Endothelial cell of umbilical vein (primary cell): ENCODE measurements around the gene PHB1. TPM values are rescaled to one million over a fixed set of nuclear protein-coding genes. Genes with fewer than 3 reads are reported as not detected.

Source experiments
- BruUV-seq: library from RNA; stranded (reverse); fragments of 400-500 nt; replicated peaks from 2 replicates; lab custom pipeline; 2021; lab: Mats Ljungman, UMichigan
- CTCF ChIA-PET: fragments of 300-600, 350-600 bp; sonication (Branson Sonifier 250); formaldehyde crosslinking; loops from one replicate; lab custom pipeline; 2021; ENCODE audit warnings: antibody characterized with exemption, inconsistent platforms; lab: Charles Lee
- POLR2A ChIA-PET: fragments of 300-600, 350-600 bp; sonication (Branson Sonifier 250); formaldehyde crosslinking; loops from one replicate; lab custom pipeline; 2021; ENCODE audit warnings: antibody characterized with exemption, inconsistent platforms; lab: Charles Lee
- DNase-seq: peaks from one replicate; pipeline ENCODE4 v3.0.0-alpha.2; 2011; ENCODE audit warnings: low read depth, low spot score
- FAIRE-seq: peaks from 2 replicates; lab custom pipeline; 2011; peaks lifted over from hg19 to GRCh38; lab: Jason Lieb, UNC
- H2AFZ ChIP-seq: 2 replicates; pipeline ENCODE4 v1.6.0; 2012; ENCODE audit warnings: low read depth, low read length, control low read depth, inconsistent platforms
- H3K27ac ChIP-seq: 2 replicates; pipeline ENCODE4 v1.5.1; 2011; ENCODE audit warnings: low read depth, mild to moderate bottlenecking, control low read depth, low read length, moderate library complexity; ENCODE audit not compliant: insufficient read depth
- H3K27me3 ChIP-seq, 2 experiments: 2 replicates each; pipeline versions ENCODE4 v1.6.0 to v1.6.1; 2011; ENCODE audit warnings: low read length in 2 of 2, mixed read lengths in 1 of 2; ENCODE audit not compliant: control insufficient read depth in 2 of 2, insufficient read depth in 2 of 2
- H3K36me3 ChIP-seq, 2 experiments: 2 replicates in 1 of 2; 3 replicates in 1 of 2; pipeline ENCODE4 v1.5.1; 2011; ENCODE audit warnings: low read length in 2 of 2, mild to moderate bottlenecking in 1 of 2, moderate library complexity in 1 of 2; ENCODE audit not compliant: control insufficient read depth in 2 of 2, insufficient read depth in 2 of 2; ENCODE audit errors: extremely low read depth in 1 of 2
- H3K4me1 ChIP-seq: 3 replicates; pipeline ENCODE4 v1.5.1; 2011; ENCODE audit warnings: mild to moderate bottlenecking, low read length; ENCODE audit not compliant: control insufficient read depth, insufficient read depth; ENCODE audit errors: extremely low read depth
- H3K4me2 ChIP-seq: 2 replicates; pipeline ENCODE4 v1.6.1; 2011; ENCODE audit warnings: low read length, control low read depth, mixed read lengths; ENCODE audit not compliant: insufficient read depth
- H3K4me3 ChIP-seq, 3 experiments: fragments of 200-600 bp in 1 of 3; sonication (generic), shearing (Covaris generic) in 1 of 3; replicated peaks in 1 of 3; 2 replicates each; pipeline ENCODE4 v1.5.1; 2011 to 2016; ENCODE audit warnings: control low read depth in 3 of 3, low read length in 3 of 3, mild to moderate bottlenecking in 2 of 3, inconsistent platforms in 1 of 3, low read depth in 1 of 3, moderate library complexity in 1 of 3; ENCODE audit not compliant: insufficient read depth in 1 of 3
- H3K79me2 ChIP-seq: 2 replicates; pipeline ENCODE4 v1.6.0; 2012; ENCODE audit warnings: low read length, inconsistent platforms; ENCODE audit not compliant: control insufficient read depth, insufficient read depth
- H3K9ac ChIP-seq: replicated peaks from 2 replicates; pipeline ENCODE3; 2011; ENCODE audit warnings: low read length, control low read depth; ENCODE audit not compliant: insufficient read depth; ENCODE audit errors: extremely low read depth
- H3K9me1 ChIP-seq: replicated peaks from 3 replicates; pipeline ENCODE4 v1.6.0; 2011; ENCODE audit warnings: mild to moderate bottlenecking, low read length; ENCODE audit not compliant: control insufficient read depth, insufficient read depth; ENCODE audit errors: extremely low read depth
- H3K9me3 ChIP-seq: replicated peaks from 2 replicates; pipeline ENCODE4 v1.5.1; 2012; ENCODE audit warnings: low read length, inconsistent platforms; ENCODE audit not compliant: control insufficient read depth, insufficient read depth
- H4K20me1 ChIP-seq: replicated peaks from 2 replicates; pipeline ENCODE3; 2011; ENCODE audit warnings: mild to moderate bottlenecking, low read length; ENCODE audit not compliant: control insufficient read depth, insufficient read depth; ENCODE audit errors: extremely low read depth
- CTCF ChIP-seq, 2 donors: IDR thresholded peaks; 1 replicate in 1 of 2; 2 replicates in 1 of 2; pipeline ENCODE4 v1.5.1; 2011; ENCODE audit warnings: low read length in 2 of 2, mild to moderate bottlenecking in 2 of 2, moderate library complexity in 2 of 2, control low read depth in 1 of 2, inconsistent platforms in 1 of 2, low read depth in 1 of 2; ENCODE audit not compliant: insufficient read depth in 1 of 2; ENCODE audit errors: extremely low read depth in 1 of 2
- EZH2 ChIP-seq: IDR thresholded peaks from 2 replicates; pipeline ENCODE4 v1.6.1; 2012; ENCODE audit warnings: borderline replicate concordance, low read depth, mild to moderate bottlenecking, moderate library complexity, low read length, inconsistent platforms; ENCODE audit not compliant: severe bottlenecking
- FOS ChIP-seq: IDR thresholded peaks from 2 replicates; pipeline ENCODE4 v1.6.1; 2011; ENCODE audit warnings: mild to moderate bottlenecking, low read length, moderate library complexity, borderline replicate concordance; ENCODE audit not compliant: insufficient read depth
- GATA2 ChIP-seq: IDR thresholded peaks from 2 replicates; pipeline ENCODE4 v1.7.0; 2011; ENCODE audit warnings: low read depth, mild to moderate bottlenecking, moderate library complexity, mixed read lengths, low read length; ENCODE audit not compliant: insufficient read length, insufficient read depth
- JUN ChIP-seq: IDR thresholded peaks from 2 replicates; pipeline ENCODE4 v1.6.1; 2011; ENCODE audit warnings: borderline replicate concordance, low read depth; ENCODE audit not compliant: insufficient read length, insufficient read depth
- MAX ChIP-seq: IDR thresholded peaks from 2 replicates; pipeline ENCODE4 v1.6.1; 2011; ENCODE audit not compliant: insufficient read depth, insufficient read length
- MYC ChIP-seq: IDR thresholded peaks from one replicate; pipeline ENCODE4 v1.6.1; 2011; ENCODE audit warnings: mild to moderate bottlenecking, low read depth, low read length
- POLR2A ChIP-seq: IDR thresholded peaks from 2 replicates; pipeline ENCODE4 v1.6.1; 2012; ENCODE audit warnings: low read depth, mild to moderate bottlenecking, control low read depth, low read length
- POLR2AphosphoS5 ChIP-seq: IDR thresholded peaks from 2 replicates; pipeline ENCODE4 v1.6.1; 2012; ENCODE audit warnings: low read depth, mild to moderate bottlenecking, control low read depth, low read length, moderate library complexity; ENCODE audit not compliant: insufficient read depth
- dilution Hi-C: fragments of 300-500 bp; cut with MboI; formaldehyde crosslinking; loops from one replicate; pipeline ENCODE4 v1.15.0; 2019; ENCODE audit warnings: low sequenced_read_pairs; ENCODE audit not compliant: extremely low pct_ligation_motif_present
- intact Hi-C: fragments of 100-400 bp; cut with micrococcal nuclease; formaldehyde crosslinking; loops from one replicate; pipeline ENCODE4 v1.10.0; 2022
- polyA plus RNA-seq, 4 experiments: library from polyadenylated mRNA; depleted of rRNA in 3 of 4; stranded (reverse) in 3 of 4; unstranded in 1 of 4; fragments of >200 nt; gene quantifications; 2 replicates each; pipeline versions ENCODE4 v1.2.1 to v1.2.3, GENCODE V29; 2011 to 2012; ENCODE audit warnings: missing spikeins in 1 of 4
- total RNA-seq: library from RNA; stranded (reverse); gene quantifications from 2 replicates; pipeline ENCODE4 v1.2.3, GENCODE V29; 2021

Gene PHB1
- total and polyA plus RNA-seq, 2 donors (not counting 3 experiments of a cell fraction or from before 2014, with no cell fraction given): 222 to 287 TPM

- no peaks in the 10 kb centered on the region for H3K9me1 ChIP-seq
- POLR2A ChIA-PET: no interaction called here
- FAIRE-seq: no peak
Measured at GRCh38 chr17:49443862-49444261, 29.2 kb upstream of the PHB1 start.

More at GRCh38 chr17:49443862-49444261, 29.2 kb upstream of the PHB1 start:
- Histone ChIP-seq H3K9ac (no peak overlapping the region), H3K79me2 (no peaks in the 10 kb centered on the region), H2AFZ (no peak overlapping the region), H3K27ac (no peak overlapping the region), H3K9me3 (no peaks in the 10 kb centered on the region), H3K36me3 (no peaks in the 10 kb centered on the region), H3K4me1 (no peaks in the 10 kb centered on the region), H3K4me3 (no peak overlapping the region), H4K20me1 (no peaks in the 10 kb centered on the region), H3K27me3 (peaks cover 10 to 17% of the 10 kb centered on the region in 2 experiments), H3K4me2 (no peak overlapping the region)
- DNase-seq: no peak
- dilution Hi-C loops: no loop called here
- TF ChIP-seq EZH2: no peak
- no peak for TF ChIP-seq MYC
- no peak for TF ChIP-seq CTCF (IDR thresholded peaks at IDR 0.05; ENCODE audit: extremely low read depth in 1 of 2, insufficient read depth in 1 of 2, low read depth in 1 of 2, low read length in 2 of 2)
- TF ChIP-seq MAX: no peak
- TF ChIP-seq POLR2A: no peak
- no peak for TF ChIP-seq POLR2AphosphoS5
- TF ChIP-seq JUN: no peak
- TF ChIP-seq FOS: no peak
- no peak for TF ChIP-seq GATA2
- intact Hi-C loops: no loop called here
- CTCF ChIA-PET: interaction anchor here (1.2 to 1.7 kb wide), 5 partner anchors 9 to 553 kb away, joined by 3 to 6 read pairs (median 4); no protein-coding TSS in a partner anchor
- no TSS peak for BruUV-seq
